ENCODE measurements around the gene SCRG1.
A peak's percentile ranks its signal among the peaks of the same experiment; 100 is the strongest.

SCRG1 gene

GRCh38 chr4:173398779-173399415, at the start of gene SCRG1:
SCRG1 (minus strand) TSS chr4:173399116; CDS start chr4:173391414, 7,702 bp downstream.
- TF ChIP-seq, protein P1, sequence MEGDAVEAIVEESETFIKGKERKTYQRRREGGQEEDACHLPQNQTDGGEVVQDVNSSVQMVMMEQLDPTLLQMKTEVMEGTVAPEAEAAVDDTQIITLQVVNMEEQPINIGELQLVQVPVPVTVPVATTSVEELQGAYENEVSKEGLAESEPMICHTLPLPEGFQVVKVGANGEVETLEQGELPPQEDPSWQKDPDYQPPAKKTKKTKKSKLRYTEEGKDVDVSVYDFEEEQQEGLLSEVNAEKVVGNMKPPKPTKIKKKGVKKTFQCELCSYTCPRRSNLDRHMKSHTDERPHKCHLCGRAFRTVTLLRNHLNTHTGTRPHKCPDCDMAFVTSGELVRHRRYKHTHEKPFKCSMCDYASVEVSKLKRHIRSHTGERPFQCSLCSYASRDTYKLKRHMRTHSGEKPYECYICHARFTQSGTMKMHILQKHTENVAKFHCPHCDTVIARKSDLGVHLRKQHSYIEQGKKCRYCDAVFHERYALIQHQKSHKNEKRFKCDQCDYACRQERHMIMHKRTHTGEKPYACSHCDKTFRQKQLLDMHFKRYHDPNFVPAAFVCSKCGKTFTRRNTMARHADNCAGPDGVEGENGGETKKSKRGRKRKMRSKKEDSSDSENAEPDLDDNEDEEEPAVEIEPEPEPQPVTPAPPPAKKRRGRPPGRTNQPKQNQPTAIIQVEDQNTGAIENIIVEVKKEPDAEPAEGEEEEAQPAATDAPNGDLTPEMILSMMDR (IDR thresholded peaks at IDR 0.05; ENCODE audit: extremely low read depth, missing control alignments) = no peak
- DNase-seq (ENCODE audit: low spot score) = no peak

- no peak for DNase-seq (ENCODE audit: low spot score)
Measured at GRCh38 chr4:173448103-173448502, 49.2 kb upstream of the SCRG1 start.

GRCh38 chr4:173446416-173446815, 47.5 kb upstream of the SCRG1 start:
- TF ChIP-seq, protein P1 (IDR thresholded peaks at IDR 0.05; ENCODE audit: extremely low read depth, missing control alignments) = no peak
- peak; percentile 46 for DNase-seq (ENCODE audit: low spot score)

More at GRCh38 chr4:173448103-173448502, 49.2 kb upstream of the SCRG1 start:
- TF ChIP-seq, protein P1 (IDR thresholded peaks at IDR 0.05; ENCODE audit: extremely low read depth, missing control alignments) = no peak

GRCh38 chr4:173443121-173443520, 44.2 kb upstream of the SCRG1 start:
- TF ChIP-seq, protein P1 (IDR thresholded peaks at IDR 0.05; ENCODE audit: extremely low read depth, missing control alignments) = no peak
- DNase-seq (ENCODE audit: low spot score) = no peak

GRCh38 chr4:173442223-173442932, 43.5 kb upstream of the SCRG1 start:
- DNase-seq (ENCODE audit: low spot score) = no peak
- TF ChIP-seq, protein P1 (IDR thresholded peaks at IDR 0.05; ENCODE audit: extremely low read depth, missing control alignments) = no peak

- TF ChIP-seq, protein P1 (IDR thresholded peaks at IDR 0.05; ENCODE audit: extremely low read depth, missing control alignments) = no peak
- DNase-seq (ENCODE audit: low spot score) = no peak
Measured at GRCh38 chr4:173440888-173441287, 42.0 kb upstream of the SCRG1 start.

DNA sequence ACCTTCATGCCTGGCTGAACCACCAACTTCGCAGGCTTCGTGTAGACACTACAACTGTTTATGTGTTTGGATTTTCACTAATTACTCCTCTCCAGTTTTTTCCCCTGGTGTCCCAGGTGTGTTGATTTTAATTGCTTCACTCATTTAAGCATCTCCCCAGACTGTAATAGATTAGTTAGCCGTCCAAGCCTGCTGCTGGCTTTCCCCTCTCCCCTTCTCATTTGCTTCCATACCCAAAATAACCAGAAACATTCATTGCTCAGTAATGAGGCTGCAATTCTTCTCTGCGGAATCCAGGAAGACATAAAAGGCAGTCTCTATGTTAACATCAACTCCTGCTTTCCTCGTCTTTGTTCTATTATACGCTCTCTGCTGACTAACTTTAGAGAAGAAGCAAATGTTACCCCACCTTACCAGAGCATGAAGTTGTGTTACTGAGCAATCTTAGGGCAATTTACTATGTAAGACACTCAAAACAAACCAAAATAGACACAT, 37.9 kb upstream of the SCRG1 start:
- TF ChIP-seq, protein P1 (IDR thresholded peaks at IDR 0.05; ENCODE audit: extremely low read depth, missing control alignments) = no peak
- DNase-seq (ENCODE audit: low spot score) = no peak
